Right lobe of liver (tissue), 4 donors: Measurements from ENCODE around the gene IPO13.

Source experiments
- POLR2A ChIP-seq: fragments of 450-650 bp; IDR thresholded peaks from one replicate; pipeline ENCODE4 v1.6.1; 2017; ENCODE audit warnings: antibody characterized with exemption, mild to moderate bottlenecking
- TF ChIP-seq, protein P1 (sequence below), 4 donors: fragments of 200-600 bp in 3 of 4; fragments of 450-650 bp in 1 of 4; IDR thresholded peaks; one replicate each; pipeline versions ENCODE4 v1.5.1 to v1.8.0; 2016 to 2022; ENCODE audit warnings: antibody characterized with exemption in 4 of 4, mild to moderate bottlenecking in 2 of 4
- donor health status: DM: no; HTN: no; CAD: no.
- donor health status: DM: no; HTN: no; CAD: no.
- donor health status: DM: no; HTN: yes; CAD: no.

DNA sequence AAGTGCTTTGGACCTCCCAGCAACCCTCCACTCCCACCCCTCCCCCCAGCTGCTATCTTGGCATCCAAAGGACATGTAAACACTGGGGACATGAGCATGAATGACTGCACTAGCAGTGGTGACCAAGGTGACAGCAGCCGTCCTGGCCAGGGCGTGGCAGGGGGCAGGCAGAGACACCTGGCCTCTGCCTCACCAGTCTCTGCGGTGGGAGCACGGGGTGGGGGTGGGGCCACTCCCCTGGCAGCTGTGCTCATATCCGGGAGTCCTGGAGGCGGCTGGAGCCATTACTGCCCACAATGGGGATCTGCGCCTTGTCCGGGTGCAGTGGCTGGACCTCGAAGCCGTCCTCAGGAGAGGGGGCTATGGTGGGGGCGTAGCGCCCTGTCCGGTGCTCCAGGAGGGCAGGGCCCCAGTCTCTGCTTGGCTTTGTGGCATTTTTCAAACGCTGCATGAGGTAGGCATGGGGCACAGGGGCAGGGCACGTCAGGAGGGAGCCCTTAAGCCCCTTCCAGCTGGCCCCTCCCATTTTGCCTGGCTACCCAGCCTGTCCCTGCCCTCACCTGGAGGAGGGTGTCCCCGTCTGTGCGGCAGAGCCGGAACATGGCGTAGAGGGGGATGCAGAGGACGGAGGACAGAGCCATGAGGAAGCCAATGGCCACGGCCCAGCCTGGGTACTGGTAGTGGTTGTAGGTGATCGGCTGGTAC, 50.7 kb downstream of the IPO13 start:
- TF ChIP-seq POLR2A, result no peak
- TF ChIP-seq, protein P1, sequence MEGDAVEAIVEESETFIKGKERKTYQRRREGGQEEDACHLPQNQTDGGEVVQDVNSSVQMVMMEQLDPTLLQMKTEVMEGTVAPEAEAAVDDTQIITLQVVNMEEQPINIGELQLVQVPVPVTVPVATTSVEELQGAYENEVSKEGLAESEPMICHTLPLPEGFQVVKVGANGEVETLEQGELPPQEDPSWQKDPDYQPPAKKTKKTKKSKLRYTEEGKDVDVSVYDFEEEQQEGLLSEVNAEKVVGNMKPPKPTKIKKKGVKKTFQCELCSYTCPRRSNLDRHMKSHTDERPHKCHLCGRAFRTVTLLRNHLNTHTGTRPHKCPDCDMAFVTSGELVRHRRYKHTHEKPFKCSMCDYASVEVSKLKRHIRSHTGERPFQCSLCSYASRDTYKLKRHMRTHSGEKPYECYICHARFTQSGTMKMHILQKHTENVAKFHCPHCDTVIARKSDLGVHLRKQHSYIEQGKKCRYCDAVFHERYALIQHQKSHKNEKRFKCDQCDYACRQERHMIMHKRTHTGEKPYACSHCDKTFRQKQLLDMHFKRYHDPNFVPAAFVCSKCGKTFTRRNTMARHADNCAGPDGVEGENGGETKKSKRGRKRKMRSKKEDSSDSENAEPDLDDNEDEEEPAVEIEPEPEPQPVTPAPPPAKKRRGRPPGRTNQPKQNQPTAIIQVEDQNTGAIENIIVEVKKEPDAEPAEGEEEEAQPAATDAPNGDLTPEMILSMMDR (IDR thresholded peaks at IDR 0.05), result no peak
